Cerebellar nuclear complex (tissue), 1 donor: Measurements from ENCODE around the gene CASP5.

Experiments used
- DNase-seq, 2 experiments: peaks; one replicate each; lab custom pipeline; 2025; lab: John Stamatoyannopoulos, UW

CASP5 gene

GRCh38 chr11:104967534-104968354 is 55.2 kb downstream of the CASP5 start:
- no peak for DNase-seq

- no peak for DNase-seq
These were observed 57.2 kb downstream of the CASP5 start for GRCh38 chr11:104965735-104966134.

- DNase-seq, result no peak
These were observed 58.7 kb downstream of the CASP5 start for GRCh38 chr11:104964247-104964646.

- DNase-seq, result no peak
These were observed 60.1 kb downstream of the CASP5 start for GRCh38 chr11:104962852-104963251.

- no peak for DNase-seq
These were observed 65.7 kb downstream of the CASP5 start for GRCh38 chr11:104957280-104957679.

GRCh38 chr11:104956528-104956927 is 66.4 kb downstream of the CASP5 start:
- DNase-seq, result no peak

- no peak for DNase-seq
These were observed 76.1 kb downstream of the CASP5 start for GRCh38 chr11:104946907-104947306.
